Measurements from ENCODE around the gene MFAP3L.
"Not testable (repeated sequence)": the region's sequence is repeated elsewhere in the genome, so short reads cannot be mapped to it uniquely, and the experiment has no call there.

MFAP3L gene

DNA sequence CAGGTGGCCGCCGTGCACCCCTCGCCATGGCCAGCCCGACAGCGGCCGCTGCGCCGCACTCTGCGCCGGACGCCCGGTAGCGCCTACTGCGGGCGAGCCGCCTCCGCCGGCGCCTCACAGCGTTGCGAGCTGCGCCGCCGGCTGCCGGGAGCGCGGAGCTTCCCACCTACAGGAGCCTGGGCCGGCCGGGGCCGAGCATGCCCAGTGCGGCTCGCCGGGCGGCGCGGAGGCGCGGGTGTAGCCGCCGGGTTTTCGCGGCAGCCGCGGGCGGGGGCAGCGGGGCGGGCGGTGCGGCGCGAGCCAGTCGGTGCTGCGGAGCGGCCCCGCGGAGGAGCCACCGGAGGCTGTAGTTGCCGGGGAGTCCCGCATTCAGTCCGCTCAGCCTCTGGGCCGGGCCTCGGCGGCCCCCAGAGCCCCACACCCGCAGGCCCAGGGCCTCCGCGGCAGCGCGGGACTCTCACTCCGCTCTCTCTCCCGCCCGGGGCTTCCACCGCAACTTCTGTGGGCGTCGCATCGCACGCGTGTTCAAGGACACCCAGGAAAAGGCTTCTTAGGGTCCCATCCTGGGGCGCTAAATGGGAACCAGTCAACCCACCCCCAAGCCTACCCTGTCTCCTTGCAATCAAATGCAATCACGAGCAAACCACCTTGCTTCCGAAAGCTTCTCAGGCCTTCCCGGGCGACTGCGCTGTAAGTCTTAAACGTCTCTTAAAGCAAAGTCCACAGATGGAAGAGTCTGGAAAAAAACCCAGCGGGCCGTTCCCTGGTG lies at the start of gene MFAP3L:
TSS of gene MFAP3L (minus strand) at position 143 of the 769 bp plus-strand sequence. CDS start 20,518 bp downstream, outside the sequence.
- peak; percentile 41 to 61 (median 56) for DNase-seq

DNA sequence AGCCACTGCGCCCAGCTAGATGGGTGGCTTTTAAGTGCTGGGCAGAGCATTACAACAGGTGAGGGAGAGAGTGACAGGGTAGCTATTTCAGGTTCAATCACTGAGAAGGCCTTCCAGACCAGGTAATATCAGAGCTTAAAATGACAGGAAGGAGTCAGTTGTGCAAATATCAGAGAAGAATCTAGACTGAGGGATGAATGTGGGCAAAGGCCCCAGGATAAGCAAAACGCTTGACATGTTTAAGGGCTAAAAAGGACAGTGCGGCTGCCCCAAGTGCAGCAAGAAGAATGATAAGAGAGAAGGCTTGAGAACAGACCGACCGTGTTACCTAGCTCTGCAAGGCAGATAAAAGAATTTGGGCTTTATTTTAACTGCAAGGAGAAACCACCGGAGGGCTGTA lies 45.0 kb upstream of the MFAP3L start:
- no peak for DNase-seq

DNA sequence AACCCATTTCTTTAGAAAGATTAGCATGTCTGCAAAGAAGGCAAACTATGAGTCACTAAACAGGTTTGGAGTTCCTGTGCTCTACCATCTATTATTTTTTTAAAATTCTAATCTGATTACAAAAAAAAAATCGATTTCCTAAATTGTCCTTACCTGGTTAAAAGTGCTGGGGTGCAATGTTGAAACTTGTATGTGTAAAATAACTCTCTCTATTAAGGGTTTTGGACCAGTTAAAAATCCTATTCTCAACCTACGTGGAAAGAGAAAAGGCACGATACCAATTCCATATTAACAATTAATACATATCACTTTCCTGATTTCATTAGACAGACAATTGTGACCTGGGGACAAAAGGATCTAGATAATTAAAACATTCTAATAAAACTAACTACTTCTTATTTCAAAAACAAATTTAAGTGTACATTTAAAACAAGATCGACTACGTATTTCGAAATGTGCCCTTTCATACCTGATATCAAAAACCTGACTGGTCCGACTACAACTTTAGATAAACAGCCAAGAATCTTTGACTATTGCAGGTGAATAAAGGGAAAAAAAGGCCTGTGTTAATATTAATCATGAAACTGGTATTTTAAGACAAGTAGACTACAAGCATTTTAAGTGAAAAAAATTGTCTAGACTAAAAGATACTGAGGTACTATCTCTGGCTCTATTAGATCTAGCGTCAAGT lies 42.4 kb upstream of the MFAP3L start:
- no peak for DNase-seq

DNA sequence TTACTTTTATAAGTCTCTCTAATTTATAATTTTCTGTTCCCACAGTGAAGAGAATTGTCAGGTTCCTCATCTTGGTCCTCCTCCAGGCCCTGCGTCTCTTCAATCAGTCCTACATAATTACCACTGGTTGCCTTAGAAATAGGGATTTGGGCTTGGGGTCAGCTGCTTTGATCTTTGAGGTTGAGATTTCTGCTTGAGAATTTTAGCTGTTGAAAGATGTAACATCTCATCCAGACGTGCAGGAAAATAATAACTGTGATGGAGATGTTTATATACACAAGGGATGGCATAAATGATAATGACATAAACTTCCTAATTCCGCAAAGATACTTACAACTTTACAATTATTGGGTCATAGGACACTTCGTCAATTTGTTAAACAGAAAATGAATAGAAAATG lies 33.2 kb upstream of the MFAP3L start:
- DNase-seq: no peak

DNA sequence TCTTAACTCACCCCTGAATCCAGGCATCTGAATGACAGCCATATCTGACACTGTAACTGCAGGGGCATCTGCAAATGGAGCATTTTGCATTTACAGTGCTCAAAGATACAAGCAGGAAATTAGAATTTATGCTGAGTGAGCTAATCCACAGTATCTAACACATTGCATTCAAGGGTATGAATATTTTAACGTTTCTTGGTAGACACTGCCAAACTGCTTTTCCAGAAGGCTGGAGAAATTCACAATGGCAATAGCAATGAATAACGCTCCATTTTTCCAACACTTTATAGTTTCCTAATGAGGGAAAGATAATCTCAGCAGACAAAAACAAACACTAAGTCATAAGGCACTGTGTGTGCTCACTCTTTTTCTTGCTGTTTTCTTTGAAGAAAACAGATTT lies 32.6 kb upstream of the MFAP3L start:
- DNase-seq: no peak

DNA sequence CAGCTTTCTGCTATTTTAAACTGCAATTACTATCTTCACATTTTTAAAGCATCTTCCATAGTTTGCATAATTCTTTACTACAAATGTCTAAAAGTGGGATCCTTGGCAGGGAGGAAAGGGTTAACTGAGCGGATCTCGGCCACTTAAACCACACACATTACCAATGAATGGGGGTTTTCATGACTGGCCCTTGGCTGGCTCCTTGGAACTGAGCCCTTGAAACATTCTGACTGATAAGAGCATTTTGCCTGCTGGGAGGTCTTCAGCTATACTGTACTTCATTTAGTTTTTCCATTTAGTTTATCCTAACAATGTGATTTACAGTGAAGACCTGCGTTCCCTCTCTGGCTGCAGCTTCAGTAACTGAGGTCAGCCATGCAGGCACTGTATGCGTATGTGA lies 31.7 kb upstream of the MFAP3L start:
- DNase-seq: no peak

DNA sequence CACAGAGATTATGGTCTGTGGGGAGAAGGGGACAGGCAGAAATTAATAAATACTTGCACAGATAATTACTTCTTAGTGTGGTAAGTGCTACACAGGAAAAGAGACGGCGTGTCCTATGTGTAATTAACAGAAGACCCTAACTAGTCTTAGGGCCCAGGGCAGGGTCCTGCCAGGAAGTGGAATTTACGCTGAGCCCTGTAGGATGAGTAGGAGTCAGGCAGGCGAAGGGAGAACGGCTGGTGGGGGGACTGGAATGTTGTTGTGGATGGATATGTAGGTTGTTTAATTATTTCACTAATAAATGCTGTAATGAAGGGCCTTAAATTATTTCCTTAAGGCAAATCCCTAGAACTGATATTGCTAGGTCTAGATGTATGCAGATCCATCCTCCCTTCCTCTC lies 26.7 kb upstream of the MFAP3L start:
- DNase-seq: no peak

DNA sequence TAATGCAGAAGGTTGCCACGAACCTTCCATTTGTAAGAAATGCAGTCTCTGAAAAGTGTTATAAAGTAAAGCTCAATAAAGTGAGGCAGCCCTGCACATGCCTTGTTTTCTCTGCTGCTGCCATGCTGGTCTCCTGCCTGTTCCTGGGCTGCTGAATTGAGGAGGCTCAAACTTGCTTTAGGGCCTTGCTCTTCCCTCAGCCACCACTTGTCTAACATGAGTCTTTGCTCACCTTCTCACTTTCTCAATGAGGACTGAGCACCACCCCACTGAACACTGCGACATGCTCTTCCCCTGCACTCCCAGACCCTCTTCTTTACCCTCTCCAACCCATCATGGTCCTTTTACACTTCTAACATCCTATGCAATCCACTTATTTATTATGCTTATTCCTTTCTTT lies 25.2 kb upstream of the MFAP3L start:
- DNase-seq: no peak

DNA sequence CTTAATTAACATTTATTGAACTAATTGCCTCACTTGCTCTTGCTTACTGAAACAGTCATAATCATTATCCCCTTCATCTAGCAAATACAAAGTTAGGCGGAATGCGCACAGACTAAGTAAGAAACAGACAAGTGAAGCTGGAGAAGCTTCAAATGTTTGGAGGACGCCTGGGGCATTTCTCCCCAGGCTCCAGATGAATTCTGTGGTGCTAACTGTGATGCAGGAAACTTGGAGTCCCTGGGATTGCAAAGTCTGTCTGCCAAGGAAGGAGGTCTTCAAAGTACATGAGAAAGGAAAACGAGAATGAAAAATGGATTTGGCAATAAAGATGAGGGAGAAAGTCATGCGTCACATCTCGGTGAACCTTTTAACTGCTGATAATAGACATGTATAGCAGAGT lies 23.6 kb upstream of the MFAP3L start:
- DNase-seq: no peak

DNA sequence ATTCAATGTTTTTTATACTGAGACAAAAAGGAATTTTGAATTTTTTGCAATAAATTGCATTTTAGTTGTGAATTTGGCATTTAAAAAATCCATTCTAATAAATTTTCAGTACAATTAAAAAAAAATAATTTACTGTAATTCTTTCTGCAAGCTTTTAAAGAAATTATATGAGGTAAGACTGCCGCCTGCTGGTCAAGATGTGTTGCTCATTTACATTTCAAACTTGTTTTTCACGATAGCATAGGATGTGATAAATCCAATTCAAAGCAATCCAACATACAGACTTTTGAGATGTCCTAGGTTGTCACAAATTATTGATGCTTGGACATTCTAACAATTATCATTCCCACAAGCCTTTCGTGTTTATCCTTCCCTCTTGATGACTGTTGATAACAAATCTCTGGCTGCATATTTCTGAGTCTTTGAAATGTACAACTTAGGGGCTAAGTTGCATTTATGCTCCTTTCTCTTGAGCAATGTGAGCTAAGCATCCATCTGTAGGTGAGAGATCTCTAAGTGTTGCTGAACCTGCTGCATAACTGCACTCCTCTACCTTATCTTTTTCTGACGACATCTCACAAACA lies 21.7 kb upstream of the MFAP3L start:
- DNase-seq: peak; percentile 3 to 22 (median 8)

DNA sequence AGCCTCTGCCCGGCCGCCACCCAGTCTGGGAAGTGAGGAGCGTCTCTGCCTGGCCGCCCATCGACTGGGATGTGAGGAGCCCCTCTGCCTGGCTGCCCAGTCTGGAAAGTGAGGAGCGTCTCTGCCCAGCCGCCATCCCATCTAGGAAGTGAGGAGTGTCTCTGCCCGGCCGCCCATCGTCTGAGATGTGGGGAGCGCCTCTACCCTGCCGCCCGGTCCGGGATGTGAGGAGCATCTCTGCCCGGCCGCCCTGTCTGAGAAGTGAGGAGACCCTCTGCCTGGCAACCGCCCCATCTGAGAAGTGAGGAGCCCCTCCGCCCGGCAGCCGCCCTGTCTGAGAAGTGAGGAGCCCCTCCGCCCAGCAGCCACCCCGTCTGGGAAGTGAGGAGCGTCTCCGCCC lies 20.0 kb upstream of the MFAP3L start:
- DNase-seq: not testable (repeated sequence)

DNA sequence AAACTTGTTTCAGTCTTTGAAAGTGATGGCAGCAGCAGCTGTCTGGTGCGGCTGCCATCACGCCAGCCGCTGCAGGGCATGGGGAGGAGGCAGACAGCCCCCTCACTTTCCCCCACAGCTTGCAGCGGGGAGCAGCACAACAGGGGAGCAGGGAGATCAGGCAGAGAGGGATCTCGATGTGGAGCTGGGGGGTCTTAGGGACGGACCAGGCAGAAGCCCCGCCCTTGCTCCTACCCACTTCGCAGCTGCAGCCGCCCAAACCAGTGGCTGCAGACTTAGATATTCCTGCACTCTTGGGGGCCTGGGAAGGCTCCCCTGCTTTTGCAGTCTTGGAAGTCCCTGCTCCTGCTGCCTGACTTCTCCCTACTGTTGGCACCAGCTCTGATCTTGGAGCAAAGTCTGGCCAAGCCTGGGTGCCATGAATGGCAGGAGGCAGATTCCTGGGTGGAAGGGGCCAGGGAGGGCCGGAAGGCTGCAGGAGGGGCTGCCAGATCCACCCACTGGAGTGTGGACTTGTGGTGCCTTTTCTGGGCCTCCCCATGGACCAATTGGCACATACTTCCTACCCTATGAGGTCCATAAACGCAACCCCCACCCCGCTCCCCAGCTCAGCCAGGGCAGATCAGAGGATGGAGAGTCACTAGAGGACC lies 14.0 kb upstream of the MFAP3L start:
- DNase-seq: no peak

DNA sequence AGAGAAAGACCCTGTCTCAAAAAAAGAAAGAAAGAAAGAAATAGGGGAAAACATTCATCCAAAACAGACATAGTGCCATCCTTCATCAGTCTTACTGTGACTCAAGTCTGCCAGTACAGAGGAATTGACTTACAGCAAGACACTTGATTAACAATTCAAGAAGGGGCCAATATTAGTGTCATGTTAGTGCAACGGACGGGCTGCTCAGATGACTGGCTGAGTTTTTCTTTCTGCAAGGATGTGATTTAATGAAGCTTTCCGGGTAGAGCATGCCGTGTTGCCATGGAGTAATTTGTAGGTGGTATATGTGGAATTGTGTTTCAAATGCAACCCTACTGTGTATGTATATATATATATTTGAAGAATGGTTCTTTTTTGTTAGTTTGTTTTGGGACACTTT lies 12.6 kb upstream of the MFAP3L start:
- no peak for DNase-seq

DNA sequence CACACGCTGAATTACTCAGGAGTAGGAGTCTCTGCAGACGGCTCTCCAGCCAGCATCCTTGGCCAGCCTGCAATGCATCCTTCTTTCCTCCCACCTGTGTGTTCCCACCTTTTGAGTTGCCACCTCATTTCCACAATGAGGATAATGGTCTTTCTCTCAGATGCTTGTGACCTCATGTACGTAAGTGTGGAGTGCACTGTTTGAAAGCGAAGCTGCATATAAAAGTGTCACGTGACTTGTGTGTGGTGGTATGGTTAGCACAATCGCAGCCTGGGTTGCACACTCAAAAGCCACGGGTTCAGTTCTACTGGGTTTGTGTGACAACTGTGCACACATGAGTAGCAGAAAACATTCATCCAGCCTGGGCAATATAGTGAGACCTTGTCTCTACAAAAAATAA lies 12.0 kb upstream of the MFAP3L start:
- no peak for DNase-seq

DNA sequence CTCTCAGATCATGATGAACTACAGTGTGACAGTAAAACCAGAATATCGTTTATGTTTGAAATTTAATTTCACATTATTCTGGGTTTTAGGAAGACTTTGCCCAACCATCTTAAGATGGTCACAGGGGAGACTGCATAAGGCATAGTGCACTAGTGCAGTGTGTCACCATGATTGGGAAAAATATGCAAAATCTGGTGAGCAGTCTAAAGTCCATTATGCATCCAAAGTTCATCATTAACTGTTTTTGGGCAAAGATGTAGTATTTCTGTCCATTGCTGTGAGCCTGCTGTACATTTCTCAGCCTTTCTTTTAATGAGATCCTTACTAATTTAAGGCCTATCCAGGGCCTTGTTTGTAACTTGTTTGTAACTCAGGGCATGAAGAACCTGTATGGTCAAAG lies 11.3 kb upstream of the MFAP3L start:
- no peak for DNase-seq

DNA sequence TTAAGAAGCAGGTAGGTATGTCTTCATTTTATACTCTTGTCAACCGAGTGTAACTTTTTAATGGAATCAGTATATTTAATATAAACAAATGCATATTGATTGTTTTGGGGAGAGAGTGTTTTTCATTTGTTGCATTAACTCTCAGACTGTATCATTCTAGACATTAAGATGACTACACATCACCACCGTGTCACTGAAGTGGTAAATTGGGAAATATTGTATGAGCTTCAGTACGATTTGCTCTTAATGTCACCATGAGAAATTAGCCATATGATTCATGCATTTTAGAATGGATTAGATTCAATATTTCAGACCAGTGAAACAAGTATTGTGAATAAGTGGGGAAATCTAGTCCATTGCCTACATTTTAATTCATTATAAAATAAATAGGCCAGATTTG lies 9.7 kb upstream of the MFAP3L start:
- DNase-seq: no peak

DNA sequence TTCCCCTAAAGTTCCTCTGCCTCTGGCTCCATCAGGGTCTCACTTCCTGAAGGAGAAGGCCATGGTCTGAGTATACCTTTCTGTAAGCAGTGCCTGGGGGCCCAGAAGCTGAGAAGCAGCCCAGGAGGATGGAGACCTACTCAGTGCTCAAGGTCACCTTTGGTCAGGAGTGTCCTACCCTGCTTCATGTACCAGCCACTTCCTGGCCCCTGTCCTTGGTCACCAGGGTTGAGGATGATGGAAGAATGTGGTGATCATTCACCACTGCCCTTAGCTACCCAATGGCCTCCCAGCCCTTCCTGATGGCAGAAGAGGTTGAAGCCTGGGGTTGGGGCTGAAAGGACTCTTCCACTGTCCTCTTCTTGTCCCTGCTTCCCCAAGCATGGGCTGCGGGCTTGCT lies 9.0 kb upstream of the MFAP3L start:
- DNase-seq: no peak

DNA sequence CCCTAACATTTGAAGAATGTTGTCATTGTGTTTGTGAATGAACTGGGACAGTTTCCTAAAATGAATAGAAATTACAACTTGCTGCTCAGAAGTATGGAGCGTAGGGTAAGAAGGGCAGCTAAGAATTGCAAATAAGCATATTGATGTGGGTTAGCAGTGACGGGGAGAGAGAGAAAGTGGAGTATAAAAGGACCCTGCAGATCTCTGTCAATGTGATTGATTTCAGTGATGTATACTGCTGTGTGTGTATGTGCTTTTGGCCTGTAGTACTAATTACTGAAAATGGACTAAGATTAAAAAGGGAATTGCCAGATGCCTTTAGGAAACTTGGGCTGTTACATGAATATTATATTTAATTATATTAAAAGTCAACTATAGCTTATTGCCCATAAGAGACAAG lies 7.8 kb upstream of the MFAP3L start:
- DNase-seq: no peak

DNA sequence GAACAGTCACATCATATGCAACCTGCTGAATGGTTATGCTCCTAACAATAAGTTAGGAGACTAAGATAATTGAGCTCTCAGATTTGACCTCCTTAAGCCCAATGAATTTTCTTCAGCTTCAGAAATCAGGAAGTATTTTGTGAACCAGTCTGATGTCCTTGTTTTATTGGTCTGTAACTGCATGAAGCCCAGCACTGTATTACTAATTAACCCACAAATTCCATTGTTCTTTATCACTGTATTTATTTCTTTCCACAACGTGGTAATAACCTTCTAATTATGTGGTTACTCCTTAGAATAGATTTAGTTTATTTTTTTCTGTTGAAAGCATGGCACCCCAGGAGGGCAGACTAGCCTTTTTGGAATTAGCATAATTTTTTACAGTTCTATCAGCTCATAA lies 3.9 kb upstream of the MFAP3L start:
- DNase-seq: no peak

DNA sequence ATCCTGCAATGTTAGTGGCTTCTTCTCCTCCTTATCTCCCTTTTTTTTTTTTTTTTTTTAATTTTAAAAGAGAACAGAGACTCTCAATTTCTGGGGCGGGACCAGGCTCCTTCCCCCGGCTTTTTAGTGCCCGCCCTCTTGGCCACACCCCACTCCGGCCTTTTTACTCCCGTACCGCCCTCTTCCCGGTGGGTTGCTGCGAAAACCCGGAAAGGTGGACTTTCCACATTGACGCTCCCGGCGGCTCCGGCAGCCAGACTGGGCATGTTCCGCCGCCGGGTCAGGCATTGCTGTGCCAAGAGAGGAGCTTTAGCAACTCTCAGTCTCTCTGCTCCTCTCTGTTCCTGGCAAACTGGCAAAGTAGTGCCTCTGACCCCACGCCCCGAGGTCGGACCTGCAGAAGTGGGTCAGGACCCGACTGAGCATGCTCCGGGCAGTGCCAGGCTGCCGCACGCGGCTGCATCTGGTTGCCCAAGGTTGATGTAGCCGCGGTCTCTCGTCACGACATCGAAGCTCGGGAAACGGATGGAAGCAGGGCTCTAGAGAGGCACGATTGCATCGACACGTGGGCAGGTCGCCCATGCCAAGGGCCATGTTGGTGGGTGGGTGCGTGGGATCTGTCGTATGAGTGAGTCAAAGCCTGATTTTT lies 1.1 kb upstream of the MFAP3L start:
- peak; percentile 57 to 82 (median 67) for DNase-seq

DNA sequence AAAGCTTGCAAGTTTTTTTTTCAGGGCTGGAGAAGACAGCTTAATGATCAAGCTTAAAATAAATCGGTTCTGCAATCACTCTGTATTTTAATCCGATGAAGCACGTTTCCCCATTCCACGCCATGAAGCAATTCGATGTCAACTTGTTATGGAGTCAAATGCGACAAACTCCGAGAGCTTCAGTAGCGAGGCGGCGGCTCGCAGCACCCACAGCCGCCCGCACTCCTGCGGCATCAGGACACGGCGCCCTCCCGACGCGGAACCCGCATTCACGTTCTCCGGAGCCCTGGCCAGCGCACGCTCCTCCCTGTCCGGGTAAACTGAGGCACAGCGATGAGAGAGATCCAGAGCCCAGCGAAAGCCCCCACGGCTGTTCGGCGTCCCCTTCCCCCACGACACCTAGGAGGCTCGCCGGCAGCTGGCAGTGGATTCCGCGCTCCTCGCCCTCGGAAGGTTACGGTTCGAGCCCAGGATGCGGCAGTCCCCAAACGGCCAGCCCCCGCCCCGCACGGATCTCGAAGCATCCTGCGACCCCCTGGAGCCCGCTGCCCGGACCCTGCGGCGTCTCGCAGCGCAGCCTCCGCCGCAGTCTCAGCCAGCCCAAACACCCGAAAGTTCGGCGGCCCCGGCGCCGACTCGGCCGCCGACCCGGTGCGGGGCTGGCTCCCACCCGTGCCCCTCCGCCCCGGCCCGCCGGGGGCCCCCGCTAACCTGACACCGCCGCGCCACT lies 507 bp downstream of the MFAP3L start:
- DNase-seq: no peak

DNA sequence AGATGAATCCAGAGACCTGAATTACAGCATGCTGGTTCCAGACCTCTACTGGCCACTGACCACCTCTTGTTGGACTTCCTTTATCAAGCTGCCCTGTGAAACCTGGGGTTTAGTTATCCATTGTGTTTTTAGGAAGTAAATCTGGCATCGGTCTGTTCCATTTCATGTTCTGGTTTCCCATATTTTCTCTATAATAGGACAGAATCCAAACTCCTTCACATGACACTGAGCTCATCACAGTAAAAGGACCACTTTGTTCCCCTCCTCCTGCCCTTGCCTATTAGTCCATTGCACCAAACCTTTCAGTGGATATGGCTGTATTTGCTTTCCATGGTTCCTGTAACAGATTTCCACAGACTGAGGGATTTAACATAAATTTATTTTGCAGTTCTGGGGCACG lies 4.0 kb downstream of the MFAP3L start:
- no peak for DNase-seq

DNA sequence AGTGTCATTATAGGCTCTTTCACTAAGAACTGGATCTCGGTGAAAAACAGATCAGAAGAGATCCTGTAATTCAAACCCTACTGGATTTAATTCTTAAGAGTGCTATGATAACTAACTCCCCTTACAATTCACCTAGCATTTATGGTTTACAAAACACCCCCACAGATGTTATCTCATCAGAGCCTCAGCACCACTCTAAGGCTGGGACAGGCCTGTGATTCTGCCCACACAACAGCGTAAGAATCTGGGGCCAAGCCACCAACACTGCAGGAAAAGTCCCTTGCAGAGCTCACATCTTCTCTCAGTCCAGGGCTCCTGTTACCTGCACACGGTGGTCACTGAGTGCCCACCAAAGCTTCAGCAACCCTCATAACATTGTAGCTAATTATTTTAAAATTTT lies 8.9 kb downstream of the MFAP3L start:
- DNase-seq: no peak
